Upper lobe of left lung (tissue), 6 donors: ENCODE data around the gene ATAD2B. TPM values are rescaled to one million over a fixed set of nuclear protein-coding genes. Genes with fewer than 3 reads are reported as not detected.

ENCODE experiments used
- ATAC-seq, 2 donors: fragments of 200-7000 bp; cut with Tn5 transposase; one replicate each; pipeline ENCODE4 v1.9.1; 2022; ENCODE audit warnings: mild to moderate bottlenecking in 2 of 2, moderate library complexity in 2 of 2; ENCODE audit not compliant: low FRiP score in 2 of 2
- DNase-seq, 2 donors: peaks; one replicate each; pipeline ENCODE4 v3.0.0-alpha.2; 2019 to 2020
- H3K27ac ChIP-seq, 4 donors: fragments of 200-600 bp; sonication (generic); one replicate each; pipeline ENCODE4 v1.5.1; 2016 to 2019
- H3K27me3 ChIP-seq, 4 donors: fragments of 200-600 bp; sonication (generic); one replicate each; pipeline ENCODE4 v1.5.1; 2017 to 2019
- H3K36me3 ChIP-seq, 4 donors: fragments of 200-600 bp; sonication (generic); one replicate each; pipeline ENCODE4 v1.5.1; 2016 to 2019
- H3K4me1 ChIP-seq, 4 donors: fragments of 200-600 bp; sonication (generic); one replicate each; pipeline ENCODE4 v1.5.1; 2018 to 2019
- H3K4me3 ChIP-seq, 4 donors: fragments of 200-600 bp; sonication (generic); one replicate each; pipeline ENCODE4 v1.5.1; 2017 to 2019; ENCODE audit warnings: mild to moderate bottlenecking in 2 of 4, moderate library complexity in 1 of 4
- H3K9me3 ChIP-seq, 4 donors: fragments of 200-600 bp; sonication (generic); one replicate each; pipeline ENCODE4 v1.5.1; 2018 to 2019
- EP300 ChIP-seq, 4 donors: sonication (generic); formaldehyde crosslinking; IDR thresholded peaks; one replicate each; pipeline ENCODE4 v1.5.1; 2017; ENCODE audit warnings: antibody characterized with exemption in 4 of 4, control low read depth in 2 of 4
- POLR2A ChIP-seq, 4 donors: fragments of 450-650 bp; IDR thresholded peaks; one replicate each; pipeline ENCODE4 v1.5.1; 2016 to 2017; ENCODE audit warnings: antibody characterized with exemption in 4 of 4, mild to moderate bottlenecking in 2 of 4
- POLR2AphosphoS5 ChIP-seq, 2 donors: sonication (generic); formaldehyde crosslinking; IDR thresholded peaks; one replicate each; pipeline ENCODE4 v1.5.1; 2017; ENCODE audit warnings: antibody characterized with exemption in 2 of 2
- WGBS, 2 donors: methylation state at CpG; one replicate each; pipeline ENCODE4 v1.1.5; 2017 to 2018; 5-methylcytosine and 5-hydroxymethylcytosine counted together
- total RNA-seq, 6 donors: library from RNA; depleted of rRNA in 4 of 6; stranded (reverse); fragments of >200 nt in 4 of 6; gene quantifications; one replicate each; pipeline versions ENCODE4 v1.1.0 to v1.2.1, GENCODE V29; 2016 to 2021
- TF ChIP-seq, protein P1 (sequence below), 6 experiments: fragments of 450-650 bp in 4 of 6; fragments of 200-600 bp in 2 of 6; sonication (generic) in 2 of 6; IDR thresholded peaks; one replicate each; pipeline ENCODE4 v1.5.1; 2016 to 2019; ENCODE audit warnings: antibody characterized with exemption in 6 of 6
- donor health status: DM: no; HTN: no; CAD: no; lungs with moderate emphysema.
- donor health status: DM: no; HTN: yes; CAD: no; lungs with severe emphysema.

Gene ATAD2B
- total RNA-seq, 6 donors from 2014 or later = 17.8 to 51.3 (median 25.3) TPM

DNA sequence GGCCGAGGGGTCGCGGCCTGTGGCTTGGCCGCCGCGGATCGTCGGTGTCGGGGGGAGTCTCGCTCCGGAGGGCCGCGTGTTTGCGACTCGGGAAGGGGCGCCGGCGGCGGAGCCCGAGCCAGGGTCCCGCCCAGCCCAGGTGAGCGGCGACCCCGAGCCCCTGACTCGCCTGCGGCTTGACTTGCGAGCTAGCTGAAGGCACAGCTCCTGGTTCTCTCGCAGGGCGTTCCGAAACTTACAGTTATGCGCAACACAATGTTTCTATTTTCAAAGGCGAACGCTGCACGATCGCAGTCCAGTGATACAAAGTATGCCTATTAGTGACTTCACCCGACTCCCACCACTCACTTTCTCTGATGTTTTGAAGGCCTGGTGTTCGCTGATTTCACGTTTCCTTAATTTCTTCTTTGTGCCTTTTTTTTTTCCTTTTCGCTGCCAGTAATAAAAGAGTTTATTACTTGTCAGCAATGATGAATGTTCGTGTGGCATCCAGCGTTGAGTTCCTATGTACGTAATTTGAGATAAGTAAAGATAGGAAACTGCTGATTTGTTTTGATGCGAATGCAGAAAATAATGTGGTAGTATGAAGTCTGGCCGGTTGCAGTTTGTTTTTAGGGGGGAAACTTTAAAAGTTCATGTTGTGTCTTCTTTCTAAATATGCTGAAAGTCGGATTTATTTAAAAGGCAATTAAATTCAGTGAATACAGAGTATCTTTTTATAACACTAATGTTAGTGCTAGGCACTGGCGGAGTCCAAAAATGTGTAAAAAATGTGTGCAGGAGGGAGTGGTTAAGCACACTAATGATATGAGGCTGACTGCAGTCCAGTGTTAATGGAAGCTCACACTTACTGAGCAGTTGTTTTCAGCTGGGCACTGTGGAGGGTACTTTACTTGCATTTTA is 14.0 kb upstream of the ATAD2B start:
- Histone ChIP-seq H3K4me3 (peak overlapping the region; percentile 71 to 96 (median 88)), H3K4me1 (peaks cover 0 to 22% (median 6%) of the 10 kb centered on the region in 4 donors), H3K27me3 (no peaks in the 10 kb centered on the region), H3K36me3 (no peaks in the 10 kb centered on the region), H3K27ac (peak overlapping the region; percentile 88 to 96 (median 90)), H3K9me3 (no peaks in the 10 kb centered on the region)
- ATAC-seq (peak in 1 of 2 donors; percentile 65), DNase-seq (peak in 1 of 2 donors; percentile 44)
- no peak for TF ChIP-seq POLR2A (IDR thresholded peaks at IDR 0.05)
- TF ChIP-seq POLR2AphosphoS5 (IDR thresholded peaks at IDR 0.05) = no peak
- TF ChIP-seq EP300 (IDR thresholded peaks at IDR 0.05) = no peak
- TF ChIP-seq, protein P1, sequence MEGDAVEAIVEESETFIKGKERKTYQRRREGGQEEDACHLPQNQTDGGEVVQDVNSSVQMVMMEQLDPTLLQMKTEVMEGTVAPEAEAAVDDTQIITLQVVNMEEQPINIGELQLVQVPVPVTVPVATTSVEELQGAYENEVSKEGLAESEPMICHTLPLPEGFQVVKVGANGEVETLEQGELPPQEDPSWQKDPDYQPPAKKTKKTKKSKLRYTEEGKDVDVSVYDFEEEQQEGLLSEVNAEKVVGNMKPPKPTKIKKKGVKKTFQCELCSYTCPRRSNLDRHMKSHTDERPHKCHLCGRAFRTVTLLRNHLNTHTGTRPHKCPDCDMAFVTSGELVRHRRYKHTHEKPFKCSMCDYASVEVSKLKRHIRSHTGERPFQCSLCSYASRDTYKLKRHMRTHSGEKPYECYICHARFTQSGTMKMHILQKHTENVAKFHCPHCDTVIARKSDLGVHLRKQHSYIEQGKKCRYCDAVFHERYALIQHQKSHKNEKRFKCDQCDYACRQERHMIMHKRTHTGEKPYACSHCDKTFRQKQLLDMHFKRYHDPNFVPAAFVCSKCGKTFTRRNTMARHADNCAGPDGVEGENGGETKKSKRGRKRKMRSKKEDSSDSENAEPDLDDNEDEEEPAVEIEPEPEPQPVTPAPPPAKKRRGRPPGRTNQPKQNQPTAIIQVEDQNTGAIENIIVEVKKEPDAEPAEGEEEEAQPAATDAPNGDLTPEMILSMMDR (IDR thresholded peaks at IDR 0.05) = no peak
- 1% methylated on average over 22 to 27 of the region's 46 CpGs for WGBS, 2 donors

DNA sequence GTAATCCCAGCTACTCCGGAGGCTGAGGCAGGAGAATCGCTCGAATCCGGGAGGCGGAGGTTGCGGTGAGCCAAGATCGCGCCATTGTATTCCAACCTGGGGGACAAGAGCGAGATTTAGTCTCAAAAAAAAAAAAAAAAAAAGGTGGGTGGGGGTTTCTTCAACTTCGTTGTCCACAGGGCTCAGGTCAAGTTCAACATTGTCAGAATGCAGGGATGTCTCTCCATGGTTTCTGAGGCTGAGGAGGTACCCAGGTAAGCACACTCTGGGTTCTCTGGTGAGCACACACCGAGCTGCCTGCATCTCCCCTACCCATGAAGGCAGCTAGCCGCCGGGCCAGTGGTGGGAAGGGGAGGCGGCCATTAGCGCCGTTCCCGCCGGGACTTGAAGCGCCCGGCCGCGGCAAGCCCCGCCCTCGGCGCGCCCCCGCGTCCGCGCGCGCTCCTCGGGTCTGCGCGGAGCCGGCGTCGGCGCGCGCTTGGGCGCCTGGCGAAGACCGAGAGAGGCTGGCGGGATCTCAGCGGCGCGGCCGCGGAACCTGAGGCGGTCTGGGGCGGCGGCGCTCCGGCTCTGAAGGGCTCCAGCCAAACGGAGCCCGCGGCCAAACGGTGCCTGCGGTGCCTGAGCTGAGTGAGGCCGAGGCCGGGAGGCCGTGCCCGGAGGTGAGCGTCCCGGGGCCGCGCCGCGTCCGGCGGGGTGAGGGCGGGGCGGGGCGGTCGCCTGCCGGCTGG is 13.2 kb upstream of the ATAD2B start, which contains the start of gene UBXN2A:
Gene UBXN2A (plus strand): TSS at position 477 of the 731 bp plus-strand sequence. CDS start 17,852 bp downstream, outside the sequence.
- TF ChIP-seq POLR2A (IDR thresholded peaks at IDR 0.05) (peak in 3 of 4 donors; percentile 50 to 84 (median 81)), EP300 (IDR thresholded peaks at IDR 0.05) (no peak), POLR2AphosphoS5 (IDR thresholded peaks at IDR 0.05) (peak; percentile 18 to 68)
- TF ChIP-seq, protein P1 (IDR thresholded peaks at IDR 0.05) = peak in 1 of 6 experiments; percentile 12
- Histone ChIP-seq H3K4me3 (peak within 1 kb of the TSS; percentile 71 to 96 (median 88)), H3K4me1 (peaks cover 0 to 22% (median 6%) of the 10 kb centered on the region in 4 donors), H3K27me3 (no peaks in the 10 kb centered on the region), H3K9me3 (no peaks in the 10 kb centered on the region), H3K27ac (peak within 1 kb of the TSS; percentile 88 to 96 (median 90)), H3K36me3 (no peaks in the 10 kb centered on the region)
- WGBS, 2 donors = 0 to 1% methylated on average over 23 to 51 of the region's 77 CpGs
- DNase-seq = peak; percentile 80 to 97
- peak; percentile 93 to 98 for ATAC-seq

DNA sequence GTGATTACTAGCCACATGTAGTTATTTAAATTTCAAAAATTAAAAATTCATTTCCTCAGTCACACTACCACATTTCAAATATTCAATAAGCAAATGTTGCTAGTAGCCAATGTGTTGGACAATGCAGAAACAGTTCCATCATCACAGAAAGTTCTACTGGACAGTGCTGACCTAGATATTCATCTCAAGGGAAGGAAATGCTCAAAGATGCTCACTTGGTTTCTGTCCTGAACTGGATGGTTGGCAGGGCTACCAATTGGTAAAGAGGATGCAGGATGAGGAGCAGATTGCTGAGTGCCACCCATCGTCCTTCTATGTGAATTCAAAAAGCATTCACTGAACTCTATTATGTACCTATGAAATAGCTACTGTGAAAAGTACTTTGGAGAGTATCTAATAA is 7.3 kb upstream of the ATAD2B start:
- WGBS, 2 donors = 40 to 48% methylated on average over 1 of the region's 1 CpG
- Histone ChIP-seq H3K4me3 (no peak overlapping the region), H3K4me1 (peaks cover 0 to 7% (median 0%) of the 10 kb centered on the region in 4 donors), H3K36me3 (peaks cover 0 to 4% (median 0%) of the 10 kb centered on the region in 4 donors), H3K9me3 (no peaks in the 10 kb centered on the region), H3K27ac (no peak overlapping the region), H3K27me3 (no peaks in the 10 kb centered on the region)
- DNase-seq (no peak), ATAC-seq (no peak)
- no peak for TF ChIP-seq POLR2A (IDR thresholded peaks at IDR 0.05)
- TF ChIP-seq, protein P1 (IDR thresholded peaks at IDR 0.05) = no peak
- no peak for TF ChIP-seq EP300 (IDR thresholded peaks at IDR 0.05)
- TF ChIP-seq POLR2AphosphoS5 (IDR thresholded peaks at IDR 0.05) = no peak

DNA sequence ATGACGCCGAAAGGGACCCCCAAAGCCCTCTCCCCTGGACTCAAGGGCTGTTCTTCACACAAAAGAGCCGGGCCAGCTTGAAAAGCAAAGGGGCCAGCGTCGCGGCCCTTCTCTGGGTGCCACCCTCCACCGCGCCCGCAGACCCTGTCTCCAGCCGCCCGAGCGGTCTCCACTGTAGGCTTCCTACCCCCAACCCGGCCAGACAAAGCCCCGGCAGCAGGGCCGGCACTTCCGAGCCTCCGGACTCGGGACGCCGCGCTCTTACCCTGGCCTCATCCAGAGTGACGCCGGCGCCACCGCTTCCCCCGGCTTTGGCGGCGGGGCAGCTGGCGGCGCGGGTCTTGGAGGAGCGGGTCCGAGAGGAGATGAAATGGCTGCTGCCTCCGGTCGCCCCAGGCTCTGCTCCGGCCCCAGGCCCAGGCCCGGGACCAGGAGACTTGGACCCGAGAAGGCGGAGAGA is 603 bp downstream of the ATAD2B start:
- TF ChIP-seq EP300 (IDR thresholded peaks at IDR 0.05) (no peak), POLR2A (IDR thresholded peaks at IDR 0.05) (no peak), POLR2AphosphoS5 (IDR thresholded peaks at IDR 0.05) (no peak)
- TF ChIP-seq, protein P1 (IDR thresholded peaks at IDR 0.05) = no peak
- Histone ChIP-seq H3K27ac (peak overlapping the region; percentile 97 to 99 (median 98)), H3K9me3 (no peaks in the 10 kb centered on the region), H3K27me3 (no peaks in the 10 kb centered on the region), H3K4me3 (peak overlapping the region; percentile 68 to 88 (median 76)), H3K4me1 (peaks cover 22 to 35% (median 27%) of the 10 kb centered on the region in 4 donors), H3K36me3 (no peaks in the 10 kb centered on the region)
- ATAC-seq (peak; percentile 51 to 58), DNase-seq (peak; percentile 39 to 91)
- 0 to 1% methylated on average over 15 to 29 of the region's 39 CpGs for WGBS, 2 donors
